ENCODE data around the gene NSUN2. TPM values are rescaled to one million over a fixed set of nuclear protein-coding genes. Genes with fewer than 3 reads are reported as not detected.

NSUN2 gene
- total RNA-seq, 3 donors from 2014 or later (not counting 1 experiment from before 2014, with no cell fraction given) = 61.3 to 87.4 (median 81.4) TPM

DNA sequence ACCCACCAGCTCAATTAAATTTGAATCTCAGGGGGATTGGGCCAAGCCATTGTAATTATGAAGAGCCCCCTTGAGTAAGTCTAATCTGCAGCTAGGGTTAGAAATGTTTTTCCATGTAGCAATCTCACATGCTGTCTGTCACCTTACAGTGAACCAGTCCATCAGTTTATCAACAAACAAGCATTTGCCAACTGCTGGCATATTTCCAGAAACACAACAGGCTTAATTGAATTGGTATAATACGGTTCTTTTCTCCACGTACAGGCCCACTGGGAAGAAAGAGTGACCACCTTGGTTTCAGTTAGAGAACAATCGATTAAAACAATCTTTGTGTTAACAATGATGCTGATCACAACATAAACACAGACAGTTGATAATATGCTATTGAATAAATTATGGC lies 67.4 kb downstream of the NSUN2 start:
- Mint-ChIP-seq H3K4me3 (no peak overlapping the region), H3K27me3 (ENCODE audit: low read depth in 2 of 2) (peaks cover 2 to 7% of the 10 kb centered on the region in 2 donors), H3K36me3 (no peaks in the 10 kb centered on the region), H3K9me3 (no peaks in the 10 kb centered on the region), H3K4me1 (no peaks in the 10 kb centered on the region), H3K27ac (no peak overlapping the region)
- 89% methylated on average over 3 of the region's 3 CpGs for WGBS (ENCODE audit: insufficient coverage)
- Histone ChIP-seq H3K4me1 (ENCODE audit: control insufficient read depth, insufficient read depth, low read length) (no peaks in the 10 kb centered on the region), H3K27me3 (ENCODE audit: control insufficient read depth, insufficient read depth, low read length) (no peaks in the 10 kb centered on the region), H3K9me3 (ENCODE audit: control insufficient read depth, insufficient read depth, low read length) (no peaks in the 10 kb centered on the region), H3K27ac (ENCODE audit: low read length) (no peak overlapping the region), H3K36me3 (ENCODE audit: control insufficient read depth, insufficient read depth, low read length) (no peaks in the 10 kb centered on the region), H3K4me3 (ENCODE audit: low read length) (no peak overlapping the region)
- intact Hi-C loops (cut with micrococcal nuclease) = no loop called here
- DNase-seq = no peak
- no peak for ATAC-seq
- TF ChIP-seq, protein P1, sequence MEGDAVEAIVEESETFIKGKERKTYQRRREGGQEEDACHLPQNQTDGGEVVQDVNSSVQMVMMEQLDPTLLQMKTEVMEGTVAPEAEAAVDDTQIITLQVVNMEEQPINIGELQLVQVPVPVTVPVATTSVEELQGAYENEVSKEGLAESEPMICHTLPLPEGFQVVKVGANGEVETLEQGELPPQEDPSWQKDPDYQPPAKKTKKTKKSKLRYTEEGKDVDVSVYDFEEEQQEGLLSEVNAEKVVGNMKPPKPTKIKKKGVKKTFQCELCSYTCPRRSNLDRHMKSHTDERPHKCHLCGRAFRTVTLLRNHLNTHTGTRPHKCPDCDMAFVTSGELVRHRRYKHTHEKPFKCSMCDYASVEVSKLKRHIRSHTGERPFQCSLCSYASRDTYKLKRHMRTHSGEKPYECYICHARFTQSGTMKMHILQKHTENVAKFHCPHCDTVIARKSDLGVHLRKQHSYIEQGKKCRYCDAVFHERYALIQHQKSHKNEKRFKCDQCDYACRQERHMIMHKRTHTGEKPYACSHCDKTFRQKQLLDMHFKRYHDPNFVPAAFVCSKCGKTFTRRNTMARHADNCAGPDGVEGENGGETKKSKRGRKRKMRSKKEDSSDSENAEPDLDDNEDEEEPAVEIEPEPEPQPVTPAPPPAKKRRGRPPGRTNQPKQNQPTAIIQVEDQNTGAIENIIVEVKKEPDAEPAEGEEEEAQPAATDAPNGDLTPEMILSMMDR (IDR thresholded peaks at IDR 0.05) = no peak

DNA sequence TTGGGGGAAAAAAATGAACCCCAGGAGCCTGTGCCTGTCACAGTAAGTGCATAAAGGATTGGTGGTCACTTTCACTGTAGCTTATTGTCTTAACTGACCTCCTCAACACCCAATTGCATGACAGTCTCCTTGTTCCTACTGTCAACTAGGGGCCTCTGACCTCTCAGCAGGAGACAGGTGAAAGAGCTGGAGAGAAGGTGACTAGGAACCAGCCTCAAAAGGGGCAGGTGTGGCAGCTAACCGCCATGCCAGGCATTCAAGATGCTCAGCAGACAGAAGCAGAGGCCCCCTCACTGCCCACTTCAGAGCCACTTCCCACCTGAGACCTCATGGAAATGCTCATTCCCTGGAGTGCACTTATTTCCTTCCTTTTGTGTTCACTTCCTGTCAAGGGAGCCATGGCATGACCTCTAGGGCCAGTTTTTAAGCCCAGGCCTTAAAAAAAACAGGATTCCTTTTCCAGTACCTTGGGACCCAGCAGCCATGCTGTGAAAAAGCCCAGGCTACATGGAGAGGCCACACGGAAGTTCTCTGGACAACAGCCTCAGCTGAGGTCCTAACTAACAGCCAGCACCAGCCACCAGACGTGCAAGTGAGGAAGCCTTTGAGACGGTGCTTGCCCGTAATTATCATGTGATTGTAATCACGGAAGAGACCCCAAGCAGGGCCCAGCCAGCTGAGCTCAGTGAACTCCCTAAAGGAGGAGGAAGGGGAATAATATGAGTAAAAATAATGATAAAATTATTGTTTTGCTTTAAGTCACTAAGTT lies 74.9 kb downstream of the NSUN2 start:
- no peak for ATAC-seq
- peaks cover 9 to 11% of the 10 kb centered on the region in 2 donors for H3K27me3 Mint-ChIP-seq (ENCODE audit: low read depth in 2 of 2)
- no peak for DNase-seq
- TF ChIP-seq, protein P1 (IDR thresholded peaks at IDR 0.05) = no peak
- intact Hi-C loops (cut with micrococcal nuclease) = no loop called here
- H3K9me3 Mint-ChIP-seq = no peaks in the 10 kb centered on the region
- H3K4me1 Mint-ChIP-seq = no peaks in the 10 kb centered on the region
- Histone ChIP-seq H3K27me3 (ENCODE audit: control insufficient read depth, insufficient read depth, low read length) (no peaks in the 10 kb centered on the region), H3K4me1 (ENCODE audit: control insufficient read depth, insufficient read depth, low read length) (no peaks in the 10 kb centered on the region), H3K36me3 (ENCODE audit: control insufficient read depth, insufficient read depth, low read length) (no peaks in the 10 kb centered on the region), H3K27ac (ENCODE audit: low read length) (no peak overlapping the region), H3K4me3 (ENCODE audit: low read length) (no peak overlapping the region), H3K9me3 (ENCODE audit: control insufficient read depth, insufficient read depth, low read length) (no peaks in the 10 kb centered on the region)
- no peak overlapping the region for H3K27ac Mint-ChIP-seq
- H3K4me3 Mint-ChIP-seq = no peak overlapping the region
- H3K36me3 Mint-ChIP-seq = no peaks in the 10 kb centered on the region
- 89% methylated on average over 6 of the region's 6 CpGs for WGBS (ENCODE audit: insufficient coverage)

DNA sequence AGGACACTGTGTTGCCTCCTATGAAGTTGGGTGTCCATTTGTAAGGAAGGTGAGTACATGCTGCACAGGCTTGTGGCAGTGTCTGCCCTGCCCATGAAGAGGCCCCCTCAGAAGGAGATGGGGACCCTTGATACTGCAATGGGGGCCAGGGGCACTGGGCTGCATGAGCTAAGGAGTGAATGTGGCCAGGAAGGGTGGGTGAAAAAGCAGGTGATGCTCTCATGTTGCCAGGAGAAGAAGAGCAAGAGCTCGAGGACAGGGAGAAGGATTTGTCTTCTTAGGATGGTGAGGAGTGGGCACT lies 76.1 kb downstream of the NSUN2 start:
- Histone ChIP-seq H3K4me3 (ENCODE audit: low read length) (no peak overlapping the region), H3K36me3 (ENCODE audit: control insufficient read depth, insufficient read depth, low read length) (no peaks in the 10 kb centered on the region), H3K9me3 (ENCODE audit: control insufficient read depth, insufficient read depth, low read length) (no peaks in the 10 kb centered on the region), H3K27me3 (ENCODE audit: control insufficient read depth, insufficient read depth, low read length) (no peaks in the 10 kb centered on the region), H3K27ac (ENCODE audit: low read length) (no peak overlapping the region), H3K4me1 (ENCODE audit: control insufficient read depth, insufficient read depth, low read length) (no peaks in the 10 kb centered on the region)
- Mint-ChIP-seq H3K36me3 (no peaks in the 10 kb centered on the region), H3K4me1 (no peaks in the 10 kb centered on the region), H3K27ac (no peak overlapping the region), H3K4me3 (no peak overlapping the region), H3K9me3 (no peaks in the 10 kb centered on the region), H3K27me3 (ENCODE audit: low read depth in 2 of 2) (peaks cover 9% of the 10 kb centered on the region in 2 donors)
- intact Hi-C loops (cut with micrococcal nuclease) = no loop called here
- TF ChIP-seq, protein P1 (IDR thresholded peaks at IDR 0.05) = no peak
- DNase-seq (no peak), ATAC-seq (no peak)
- whole genome bisulfite sequencing (ENCODE audit: insufficient coverage) = 74% methylated on average over 1 of the region's 1 CpG
